KG1 (cell line): ENCODE data around the gene KRTAP10-11.
"Not testable (repeated sequence)": the region's sequence is repeated elsewhere in the genome, so short reads cannot be mapped to it uniquely, and the experiment has no call there.

Experiments used
- DNase-seq: peaks from one replicate; lab custom pipeline; 2025; lab: John Stamatoyannopoulos, UW

The KRTAP10-11 gene

DNA sequence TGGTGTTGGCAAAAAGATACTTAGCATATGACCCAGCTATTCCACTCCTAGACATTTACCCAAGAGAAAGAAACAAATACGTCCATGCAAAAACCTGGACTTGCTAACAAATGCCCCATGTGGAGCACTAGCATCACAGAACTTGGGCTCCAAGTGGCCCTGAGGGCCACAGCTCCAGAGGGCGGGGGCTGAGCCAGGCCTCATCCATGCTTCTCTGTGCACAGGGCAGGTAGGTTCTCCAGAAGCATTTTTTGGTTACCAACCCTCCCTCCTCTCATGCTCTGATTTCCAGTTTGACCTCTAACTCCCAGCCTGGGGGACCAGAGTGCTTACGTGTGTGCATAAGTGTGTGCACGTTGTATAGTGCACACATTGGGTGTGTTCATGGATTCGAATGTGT, 18.5 kb downstream of the KRTAP10-11 start:
- no peak for DNase-seq

DNA sequence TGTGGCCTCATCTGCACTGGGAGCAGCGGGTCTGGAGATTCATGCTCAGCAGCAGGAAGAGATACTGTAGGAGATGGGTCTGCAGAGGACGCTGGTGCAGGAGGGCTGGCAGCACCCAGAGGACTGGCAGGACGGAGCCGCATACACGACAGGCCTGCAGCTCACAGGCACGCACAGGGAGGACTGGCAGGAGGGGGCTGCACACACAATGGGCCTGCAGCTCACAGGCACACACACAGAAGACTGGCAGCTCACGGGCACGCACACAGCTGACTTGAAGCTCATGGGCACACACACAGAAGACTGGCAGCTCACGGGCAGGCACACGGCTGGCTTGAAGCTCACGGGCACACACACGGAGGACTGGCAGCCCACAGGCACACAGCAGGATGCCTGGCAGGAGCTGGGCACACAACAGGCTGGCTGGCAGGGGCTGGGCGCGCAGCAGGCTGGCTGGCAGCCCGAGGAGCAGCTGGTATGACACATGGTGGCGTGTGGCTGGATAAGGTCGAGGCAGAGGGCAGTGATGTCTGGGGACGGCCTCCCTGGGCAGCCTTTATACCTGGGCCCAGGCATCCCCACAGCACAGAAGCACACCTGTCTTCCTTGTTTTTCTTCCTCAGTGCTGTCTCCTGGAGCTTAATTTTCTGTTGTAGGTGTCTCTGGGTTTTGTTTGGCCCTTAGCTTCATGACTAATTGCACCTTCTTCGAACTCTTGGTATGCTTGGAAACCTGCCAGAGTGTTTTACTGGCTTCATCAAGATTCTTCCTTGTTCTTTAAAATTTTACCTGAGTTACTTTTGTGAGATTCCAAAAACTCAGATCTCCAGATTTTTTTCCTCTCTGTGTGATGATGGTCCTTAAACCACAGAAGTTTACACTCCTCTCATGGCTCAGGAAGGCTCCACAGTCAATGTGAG, 20.4 kb downstream of the KRTAP10-11 start, which contains the start of gene KRTAP12-2:
TSS of gene KRTAP12-2 (minus strand) at position 527 of the 920 bp plus-strand sequence. CDS start at position 486, 41 bp downstream.
- DNase-seq = no peak

DNA sequence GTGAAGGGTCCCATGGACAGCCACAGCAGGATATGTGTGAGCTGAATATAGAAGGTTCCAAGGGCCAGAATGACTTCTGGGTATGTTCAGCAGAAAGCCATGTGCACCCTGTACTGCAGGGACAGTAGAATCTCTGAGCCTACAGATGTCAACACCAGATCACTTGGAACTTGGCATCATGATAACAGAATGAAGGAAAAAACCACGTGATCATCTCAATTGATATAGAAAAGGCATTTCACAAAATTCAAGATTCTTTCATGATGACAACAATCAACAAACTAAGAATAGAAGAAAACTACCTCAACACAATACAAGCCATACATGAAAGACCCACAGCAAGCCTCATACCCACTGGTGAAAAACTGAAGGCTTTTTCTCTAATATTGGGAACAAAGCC, 21.4 kb downstream of the KRTAP10-11 start:
- DNase-seq = no peak

DNA sequence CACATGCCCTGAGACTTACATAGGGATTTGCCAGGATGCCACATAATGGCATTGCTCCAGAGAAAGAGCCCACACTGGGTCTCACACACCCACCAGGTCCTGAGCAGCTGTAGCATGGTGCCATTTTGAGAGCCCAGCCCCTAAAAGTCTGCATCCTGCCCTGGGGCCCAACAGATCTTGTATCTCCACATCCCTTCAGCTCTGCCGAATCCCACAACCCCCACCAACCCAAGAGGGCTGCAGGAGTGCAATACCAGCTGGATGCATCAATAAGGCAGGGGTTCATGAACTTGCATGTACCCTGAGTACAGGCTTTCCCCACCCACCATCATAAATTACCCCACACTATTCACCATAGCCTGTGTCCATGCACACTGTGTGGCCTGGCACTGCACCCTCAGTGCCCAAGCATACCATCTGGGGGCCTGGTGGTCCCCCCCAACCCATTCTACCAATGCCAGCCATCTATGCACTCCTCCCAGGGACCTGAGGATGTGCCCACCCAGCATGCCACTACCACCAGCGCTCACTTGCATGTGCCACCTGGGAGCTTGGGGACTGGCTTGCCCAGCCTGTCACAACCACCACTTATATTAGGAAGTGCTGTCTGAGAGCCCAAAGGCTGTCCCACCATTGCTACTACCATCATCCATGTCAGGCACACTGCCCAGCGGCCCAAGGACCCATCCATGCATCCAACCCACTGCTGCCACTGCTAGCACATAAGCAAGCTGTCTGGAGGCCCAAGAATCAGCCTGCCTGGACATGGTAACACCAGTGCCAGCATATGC, 24.6 kb downstream of the KRTAP10-11 start:
- DNase-seq = no peak

DNA sequence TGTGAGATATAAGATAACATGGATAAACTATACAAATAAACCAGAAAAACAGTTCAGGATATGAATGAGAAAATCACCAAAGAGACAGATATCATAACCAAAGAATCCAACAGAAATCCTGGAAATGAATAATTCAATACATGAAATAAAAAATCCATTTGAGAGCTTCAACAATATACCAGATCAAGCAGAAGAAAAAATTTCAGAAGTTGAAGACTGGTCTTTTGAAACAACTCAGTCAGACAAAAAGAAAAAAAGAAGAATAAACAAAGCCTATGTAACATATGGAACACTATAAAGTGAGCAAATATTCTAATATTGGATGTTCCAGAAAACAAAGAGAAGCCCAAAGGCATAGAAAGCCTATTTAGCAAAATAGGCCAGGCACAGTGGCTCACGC, 25.7 kb downstream of the KRTAP10-11 start:
- DNase-seq = no peak

DNA sequence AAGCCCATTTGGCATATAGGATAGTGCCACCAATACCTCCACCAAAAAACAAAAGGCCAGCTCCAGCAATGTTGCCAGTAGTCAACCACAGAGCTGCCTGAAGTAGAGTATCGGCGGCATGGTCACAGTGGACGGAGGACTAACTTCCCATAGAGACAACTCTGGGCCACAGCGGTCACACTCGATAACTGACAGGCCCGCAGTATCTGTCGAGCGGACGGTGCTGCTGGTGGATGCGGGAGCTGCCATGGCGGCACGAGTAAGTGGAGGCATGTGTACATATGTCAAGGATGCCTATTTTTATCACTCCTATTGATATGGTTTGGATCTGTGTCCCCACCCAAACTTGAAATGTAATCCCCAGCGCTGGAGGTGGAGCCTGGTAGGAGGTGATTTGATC, 31.7 kb downstream of the KRTAP10-11 start:
- DNase-seq = no peak

DNA sequence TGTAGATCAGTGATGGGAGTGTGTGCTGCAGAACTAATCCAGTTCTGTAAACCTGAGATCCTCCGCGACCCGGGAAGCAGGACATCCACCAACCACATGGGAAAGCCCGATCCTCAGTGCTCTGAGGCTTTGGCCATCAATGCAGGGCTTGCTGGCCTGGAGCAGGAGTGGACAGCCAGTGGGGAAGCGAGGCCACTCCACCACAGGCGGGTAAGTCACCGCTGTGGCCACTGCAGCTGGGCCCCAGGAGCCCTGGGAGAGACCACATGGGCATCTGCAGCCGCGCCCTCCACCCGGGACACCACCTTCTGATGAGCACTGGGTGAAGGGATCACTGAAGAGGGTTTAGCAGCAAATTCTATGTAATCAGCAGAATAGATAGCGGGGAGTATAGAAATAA, 34.9 kb downstream of the KRTAP10-11 start:
- no peak for DNase-seq

DNA sequence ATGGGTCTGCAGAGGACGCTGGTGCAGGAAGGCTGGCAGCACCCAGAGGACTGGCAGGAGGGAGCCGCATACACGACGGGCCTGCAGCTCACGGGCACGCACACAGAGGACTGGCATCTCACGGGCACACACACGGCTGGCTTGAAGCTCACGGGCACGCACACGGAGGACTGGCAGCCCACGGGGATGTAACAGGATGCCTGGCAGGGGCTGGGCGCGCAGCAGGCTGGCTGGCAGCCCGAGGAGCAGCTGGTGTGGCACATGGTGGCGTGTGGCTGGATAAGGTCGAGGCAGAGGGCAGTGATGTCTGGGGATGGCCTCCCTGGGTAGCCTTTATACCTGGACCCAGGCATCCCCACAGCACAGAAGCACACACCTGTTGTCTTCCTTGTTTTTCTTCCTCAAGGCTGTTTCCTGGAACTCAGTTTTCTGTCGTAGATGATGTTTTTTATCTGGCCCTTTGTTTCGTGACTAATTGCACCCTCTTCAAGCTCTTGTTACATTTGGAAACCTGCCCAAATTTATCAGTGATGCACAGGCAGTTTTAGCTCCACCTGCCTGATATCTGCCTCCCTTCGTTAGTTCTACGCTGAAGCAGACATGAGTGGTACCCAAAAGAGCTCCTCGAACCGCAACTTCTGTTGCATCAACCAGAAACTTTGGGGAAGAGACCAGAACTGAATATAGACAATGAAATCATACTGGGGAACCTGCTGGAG, 35.8 kb downstream of the KRTAP10-11 start, which contains the start of gene KRTAP12-1:
TSS of gene KRTAP12-1 (minus strand) at position 303 of the 719 bp plus-strand sequence. CDS start at position 263, 40 bp downstream.
- no peak for DNase-seq

DNA sequence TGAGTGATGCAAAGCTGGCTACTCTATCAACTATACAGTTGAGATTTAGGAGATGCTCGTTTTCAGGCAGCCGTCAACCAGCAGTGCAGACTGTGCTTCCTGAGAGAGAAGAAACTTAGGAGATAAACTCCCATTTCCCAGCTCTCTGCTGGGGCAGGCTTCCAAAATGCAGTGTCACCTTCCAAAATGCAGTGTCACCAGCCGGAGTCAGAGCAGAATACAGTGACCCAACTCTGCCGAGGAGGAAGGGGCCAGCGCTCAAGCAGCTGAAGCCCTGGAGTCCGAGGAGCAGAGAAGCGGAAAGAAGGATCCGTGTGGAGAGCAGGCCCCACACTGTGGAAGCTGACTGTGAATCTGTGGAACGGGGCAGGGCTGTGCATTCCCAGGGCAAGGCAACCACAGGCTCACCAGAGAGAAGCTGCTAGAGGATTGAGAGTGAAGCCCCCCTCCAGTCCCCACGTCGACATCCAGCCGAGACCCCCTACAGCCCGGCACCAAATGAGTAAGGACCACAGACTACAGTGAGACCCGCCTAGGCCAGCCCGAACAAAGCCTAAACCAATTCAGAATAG, 36.5 kb downstream of the KRTAP10-11 start:
- DNase-seq = no peak

DNA sequence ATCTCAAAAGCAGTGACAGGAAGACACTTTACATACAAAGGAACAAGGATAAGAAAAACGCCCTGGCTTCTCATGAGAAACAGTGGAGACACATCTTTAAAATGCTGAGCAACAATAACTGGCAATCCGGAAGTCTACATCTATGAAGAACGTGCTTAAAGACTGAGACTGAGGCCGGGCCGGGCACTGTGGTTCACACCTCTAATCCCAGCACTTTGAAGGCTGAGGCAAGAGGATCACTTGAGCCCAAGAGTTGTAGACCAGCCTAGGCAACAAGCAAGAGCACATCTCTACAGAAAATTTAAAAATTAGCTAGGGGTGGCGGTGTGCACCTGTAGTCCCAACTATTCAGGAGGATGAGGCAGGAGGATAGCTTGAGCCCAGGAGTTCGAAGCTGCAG, 37.9 kb downstream of the KRTAP10-11 start:
- no peak for DNase-seq

DNA sequence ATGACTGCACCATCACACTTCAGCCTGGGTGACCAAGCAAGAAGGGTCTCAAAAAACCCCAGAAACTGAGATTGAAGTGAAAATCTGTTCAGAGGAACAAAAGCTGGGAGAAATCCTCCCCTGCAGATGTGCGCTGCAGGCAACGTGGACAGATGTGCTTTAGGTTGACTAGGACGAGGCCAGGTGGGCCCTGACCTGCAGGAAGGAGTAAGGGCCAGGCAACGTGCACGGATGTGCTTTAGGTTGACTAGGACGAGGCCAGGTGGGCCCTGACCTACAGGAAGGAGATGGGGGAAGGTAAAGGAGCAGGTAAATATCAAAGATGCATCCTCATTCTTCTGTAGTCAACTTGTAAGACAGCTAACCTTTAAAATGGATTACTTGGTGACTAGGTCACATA, 38.3 kb downstream of the KRTAP10-11 start:
- no peak for DNase-seq

DNA sequence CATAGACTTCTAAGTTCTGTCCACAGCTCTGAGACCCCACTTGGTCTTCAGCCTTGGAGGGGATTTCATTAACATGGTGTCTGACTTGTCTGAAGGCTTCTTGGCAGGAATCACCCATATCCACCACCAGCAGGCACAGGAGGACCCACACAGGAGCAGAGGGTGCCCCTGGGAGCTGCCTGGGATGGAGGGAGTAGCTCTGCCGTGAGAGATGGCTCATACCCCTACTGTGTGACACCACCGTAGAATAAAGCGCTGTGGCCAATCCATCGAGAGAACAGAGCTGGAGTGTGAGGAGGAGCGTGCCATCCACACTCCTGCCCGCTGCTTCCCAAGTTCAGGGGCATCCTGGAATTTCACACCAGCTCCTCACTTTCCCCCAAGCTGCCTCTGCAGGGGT, 38.8 kb downstream of the KRTAP10-11 start:
- DNase-seq = not testable (repeated sequence)

DNA sequence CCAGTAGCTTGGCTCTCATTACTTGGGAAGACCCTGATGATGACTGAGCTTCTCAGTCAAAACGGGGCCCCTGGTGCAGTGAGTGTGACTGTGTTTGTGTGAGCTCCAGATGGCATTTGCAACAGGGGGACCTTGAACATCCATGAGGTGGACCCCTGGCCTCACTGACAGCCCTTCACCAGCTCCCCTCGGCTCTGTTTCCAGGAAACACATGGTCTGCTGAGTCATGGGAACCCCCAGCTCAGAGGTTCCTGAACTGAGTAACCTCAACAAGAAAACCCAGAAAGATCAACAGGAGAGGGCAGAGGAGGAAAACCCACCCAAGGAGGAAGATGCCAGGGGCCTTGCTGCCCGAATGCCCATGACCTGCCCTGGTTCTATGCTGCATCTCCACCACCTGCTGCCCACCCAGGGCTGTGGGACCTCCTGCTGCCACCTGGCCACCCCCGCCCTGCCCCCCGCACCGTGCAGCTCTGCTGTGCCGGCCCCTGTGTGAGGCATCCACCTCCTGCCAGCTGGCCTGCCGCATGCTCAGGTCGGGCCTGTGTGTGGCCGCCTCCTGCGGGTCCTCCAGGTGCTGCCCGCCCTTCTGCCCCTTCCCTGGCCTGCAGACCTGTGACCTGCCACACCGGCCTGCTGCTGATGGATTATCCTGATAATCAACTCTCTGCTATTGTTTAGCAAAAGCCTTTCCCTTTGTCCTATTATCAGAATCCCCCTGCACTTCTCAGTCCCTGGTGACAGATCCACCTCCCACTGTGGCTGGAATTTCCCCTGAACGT, 40.0 kb downstream of the KRTAP10-11 start:
- DNase-seq = no peak

DNA sequence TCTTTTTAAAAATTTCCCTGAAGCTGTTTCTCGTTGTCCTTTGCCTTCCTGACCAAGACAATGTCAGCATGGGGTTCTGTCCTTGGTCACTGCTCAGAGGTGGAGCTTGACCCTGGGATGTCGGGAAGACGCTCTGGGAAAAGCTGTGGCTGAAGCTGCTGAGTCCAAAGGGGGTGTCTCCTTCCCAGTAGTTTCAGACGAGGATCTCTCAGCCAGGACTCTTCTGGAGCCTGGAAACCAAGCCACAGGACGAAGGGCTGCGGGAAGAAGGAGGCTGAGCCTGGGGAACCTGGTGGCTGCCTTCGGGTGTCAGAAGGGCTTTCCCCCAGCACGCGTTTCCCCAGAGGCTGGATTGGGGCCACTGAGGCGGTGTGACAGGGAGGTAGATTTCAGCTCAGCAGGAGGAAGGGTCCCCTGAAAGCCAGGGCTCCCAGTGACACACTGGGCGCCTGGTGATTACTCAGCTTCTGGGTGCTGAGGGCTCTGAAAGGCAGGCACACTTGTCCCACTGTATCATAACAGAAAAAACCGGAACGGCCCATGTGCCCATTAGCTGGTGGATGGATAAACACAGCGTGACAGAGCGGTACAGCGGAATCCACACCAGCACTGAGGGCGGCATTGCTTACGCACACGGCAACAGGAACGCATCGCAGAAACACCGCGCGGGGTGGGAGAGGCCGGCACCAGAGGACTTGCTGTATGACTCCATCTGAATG, 40.8 kb downstream of the KRTAP10-11 start:
- DNase-seq = no peak

DNA sequence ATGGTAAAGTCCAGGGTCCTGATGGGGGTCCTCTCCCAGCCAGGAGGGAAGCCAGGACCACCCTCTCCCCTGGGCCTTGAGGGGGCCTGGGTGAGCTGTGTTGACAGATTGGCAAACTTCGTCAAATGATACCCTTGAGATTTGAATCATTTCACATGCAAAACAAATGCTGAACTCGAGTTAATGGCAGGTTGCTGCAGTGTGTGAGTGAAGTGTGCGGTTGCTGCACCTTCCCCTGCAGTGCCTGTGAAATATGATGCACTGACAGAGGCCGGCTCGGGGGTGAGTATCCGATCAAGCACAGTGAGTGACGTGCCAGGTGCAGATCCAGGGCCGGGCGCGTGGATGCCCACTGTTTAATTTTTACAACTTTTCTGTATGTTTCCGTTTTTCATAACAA, 41.5 kb downstream of the KRTAP10-11 start:
- no peak for DNase-seq

DNA sequence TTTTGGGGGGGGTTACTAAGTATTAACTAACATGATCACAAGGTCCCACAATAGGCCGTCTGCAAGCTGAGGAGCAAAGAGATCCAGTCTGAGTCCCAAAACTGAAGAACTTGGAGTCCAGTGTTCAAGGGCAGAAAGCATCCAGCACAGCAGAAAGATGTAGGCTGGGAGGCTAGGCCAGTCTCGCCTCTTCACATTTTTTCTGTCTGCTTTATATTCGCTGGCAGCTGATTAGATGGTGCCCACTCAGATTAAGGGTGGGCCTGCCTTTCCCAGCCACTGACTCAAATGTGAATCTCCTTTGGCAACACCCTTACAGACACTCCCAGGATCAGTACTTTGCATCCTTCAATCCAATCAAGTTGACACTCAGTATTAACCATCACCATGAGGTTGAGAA, 43.5 kb downstream of the KRTAP10-11 start:
- not testable (repeated sequence) for DNase-seq

DNA sequence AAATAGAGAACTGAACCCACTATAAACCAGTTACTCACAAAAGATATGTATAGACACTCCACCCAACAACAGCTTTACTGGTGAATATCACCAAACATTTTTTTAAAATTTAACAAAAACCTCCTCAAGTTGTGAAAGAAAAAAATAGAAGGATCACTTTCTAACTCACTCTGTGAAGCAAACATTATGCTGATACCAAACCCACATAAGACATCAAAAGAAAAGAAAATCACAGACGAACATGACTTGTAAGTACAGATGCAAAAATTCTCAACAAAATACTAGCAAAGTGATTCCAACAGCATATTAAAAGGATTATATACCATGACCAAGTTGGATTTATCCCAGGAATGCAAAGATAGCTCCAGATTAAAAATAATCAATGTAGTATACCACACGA, 45.5 kb downstream of the KRTAP10-11 start:
- DNase-seq = no peak

DNA sequence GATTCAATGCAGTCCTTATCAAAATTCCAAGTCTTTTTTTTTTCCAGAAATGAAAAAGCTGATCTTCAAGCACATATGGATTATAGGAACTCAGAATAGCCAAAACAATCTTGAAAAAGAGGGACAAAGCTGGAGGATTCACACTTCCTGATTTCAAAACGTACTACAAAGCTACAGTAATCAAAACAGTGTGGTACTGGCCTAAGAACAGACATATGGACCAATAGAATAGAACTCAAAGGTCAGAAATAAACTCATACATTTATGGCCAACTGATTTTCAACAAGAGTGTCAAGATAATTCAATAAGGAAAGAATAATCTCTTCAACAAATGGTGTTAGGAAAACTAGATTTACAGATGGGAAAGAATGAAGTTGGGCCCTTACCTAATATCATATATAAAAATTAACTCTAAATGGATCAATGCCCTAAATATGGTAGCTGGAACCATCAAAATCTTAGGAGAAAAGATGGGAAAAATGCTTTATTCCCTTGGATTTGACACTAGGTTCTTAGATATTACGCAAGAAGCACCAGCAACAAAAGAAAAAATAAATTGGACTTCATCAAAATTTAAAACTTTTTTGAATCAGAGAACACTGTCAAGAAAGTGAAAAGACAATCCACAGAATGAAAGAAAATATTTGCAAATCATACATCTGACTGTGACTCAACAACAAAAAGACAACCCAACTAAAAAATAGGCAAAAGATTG, 46.7 kb downstream of the KRTAP10-11 start:
- DNase-seq = no peak

DNA sequence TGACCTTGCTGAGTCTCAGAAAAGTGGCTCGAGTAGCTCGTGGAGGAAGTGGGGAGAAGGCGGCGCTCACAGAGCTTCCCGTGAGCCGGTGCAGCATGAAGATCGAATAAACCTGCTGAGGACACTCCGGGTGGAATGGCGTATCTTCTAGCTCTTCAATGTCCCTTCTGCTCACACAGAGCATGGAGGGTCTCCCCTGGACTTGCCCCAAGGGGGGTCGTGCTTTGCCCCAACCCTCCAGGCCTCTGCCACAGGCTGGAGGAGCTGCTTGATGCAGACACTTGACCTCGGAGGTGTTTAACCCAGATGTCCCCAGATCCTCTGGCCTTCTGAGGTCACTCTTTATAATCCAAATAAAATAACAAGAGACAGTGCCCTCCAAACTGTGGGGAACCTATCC, 48.6 kb downstream of the KRTAP10-11 start:
- no peak for DNase-seq

DNA sequence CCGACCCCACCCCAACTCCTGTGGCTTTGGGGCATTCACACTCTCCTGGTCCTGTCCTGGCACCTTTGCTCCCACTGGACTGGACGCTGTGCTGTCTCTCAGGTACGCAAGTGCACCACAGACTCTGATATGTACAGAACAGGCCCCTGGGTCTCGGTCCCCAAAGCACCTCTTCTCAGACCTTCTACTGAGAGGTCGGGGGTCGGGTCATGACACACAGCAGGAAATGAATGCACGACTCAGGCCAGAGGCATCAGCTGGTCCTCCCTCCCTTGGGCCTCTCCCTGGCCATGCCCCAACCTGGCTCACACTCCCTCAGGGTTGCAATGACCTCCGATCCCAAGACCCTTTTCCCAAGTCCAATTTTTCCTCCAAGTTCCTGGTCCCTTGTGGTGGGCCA, 49.0 kb downstream of the KRTAP10-11 start:
- no peak for DNase-seq
